Epithelial cell of proximal tubule (primary cell): ENCODE data around the gene INO80C. TPM values are rescaled to one million over a fixed set of nuclear protein-coding genes. Genes with fewer than 3 reads are reported as not detected.
A peak's percentile ranks its signal among the peaks of the same experiment; 100 is the strongest.

Experiments
- DNase-seq: peaks from one replicate; pipeline ENCODE4 v3.0.0-alpha.2; 2011; ENCODE audit warnings: low read depth
- H3K4me3 ChIP-seq: 2 replicates; pipeline ENCODE4 v1.5.1; 2011; ENCODE audit warnings: low read depth, mild to moderate bottlenecking, low read length
- CTCF ChIP-seq: conservative IDR thresholded peaks from 2 replicates; pipeline ENCODE4 v1.5.1; 2012; ENCODE audit warnings: low read depth, mild to moderate bottlenecking, low read length
- total RNA-seq: library from RNA; depleted of rRNA; stranded (reverse); fragments of >200 nt; gene quantifications from 2 replicates; pipeline ENCODE4 v1.2.3, GENCODE V29; 2015

INO80C gene
- total RNA-seq, 1 donor from 2014 or later: 8.3 TPM

- H3K4me3 ChIP-seq: peak overlapping the region; percentile 47
- peak; percentile 96 for DNase-seq
- TF ChIP-seq CTCF: no peak
Observed at GRCh38 chr18:35478520-35479435, 19.0 kb downstream of the INO80C start.

- H3K4me3 ChIP-seq: peak overlapping the region; percentile 47
- TF ChIP-seq CTCF: no peak
- DNase-seq: no peak
Observed at GRCh38 chr18:35477974-35478373, 19.8 kb downstream of the INO80C start.

- DNase-seq: no peak
- TF ChIP-seq CTCF: no peak
- peak overlapping the region; percentile 47 for H3K4me3 ChIP-seq
Observed at GRCh38 chr18:35477497-35477896, 20.3 kb downstream of the INO80C start.

GRCh38 chr18:35474884-35475283, 22.9 kb downstream of the INO80C start:
- no peak overlapping the region for H3K4me3 ChIP-seq
- no peak for DNase-seq
- TF ChIP-seq CTCF: no peak

- no peak for TF ChIP-seq CTCF
- DNase-seq: no peak
- H3K4me3 ChIP-seq: no peak overlapping the region
Observed at GRCh38 chr18:35473562-35473961, 24.2 kb downstream of the INO80C start.

GRCh38 chr18:35470435-35470834, 27.3 kb downstream of the INO80C start:
- H3K4me3 ChIP-seq: no peak overlapping the region
- no peak for TF ChIP-seq CTCF
- no peak for DNase-seq

- no peak for DNase-seq
- H3K4me3 ChIP-seq: no peak overlapping the region
- TF ChIP-seq CTCF: no peak
Observed at GRCh38 chr18:35469725-35470124, 28.0 kb downstream of the INO80C start.
